Measurements from ENCODE around the gene TLCD5.

Gene TLCD5

DNA sequence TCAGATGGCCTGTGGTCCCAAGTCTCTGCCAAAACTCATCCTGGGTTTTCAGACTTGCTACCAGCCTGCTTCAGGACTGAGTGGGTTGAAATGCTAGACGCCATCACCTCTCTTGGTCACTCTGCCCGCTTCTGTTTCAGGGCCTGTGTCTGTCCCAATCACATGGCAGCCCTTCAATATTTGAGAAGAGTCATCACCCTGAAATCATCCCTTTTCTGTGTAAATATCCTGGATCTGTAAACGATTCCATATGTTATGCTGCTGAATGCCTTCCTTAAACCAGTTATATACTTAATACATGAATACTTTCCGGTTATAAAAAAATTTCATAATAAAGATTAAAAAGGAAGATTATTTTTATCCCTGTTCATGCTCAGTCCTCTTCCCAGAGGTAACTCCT is 39.8 kb upstream of the TLCD5 start:
- no peak for TF ChIP-seq CTCF (IDR thresholded peaks at IDR 0.05; ENCODE audit: low read depth, low read length)
- DNase-seq (ENCODE audit: low read depth in 2 of 2), result no peak
- H3K4me3 ChIP-seq (replicated peaks in 1 of 2; ENCODE audit: low read depth in 2 of 2, low read length in 2 of 2), result no peak overlapping the region

GRCh38 chr11:120288021-120288420 is 37.1 kb upstream of the TLCD5 start:
- DNase-seq (ENCODE audit: low read depth in 2 of 2), result no peak
- no peak overlapping the region for H3K4me3 ChIP-seq (replicated peaks in 1 of 2; ENCODE audit: low read depth in 2 of 2, low read length in 2 of 2)
- TF ChIP-seq CTCF (IDR thresholded peaks at IDR 0.05; ENCODE audit: low read depth, low read length), result no peak

- DNase-seq (ENCODE audit: low read depth in 2 of 2), result no peak
- no peak overlapping the region for H3K4me3 ChIP-seq (replicated peaks in 1 of 2; ENCODE audit: low read depth in 2 of 2, low read length in 2 of 2)
- no peak for TF ChIP-seq CTCF (IDR thresholded peaks at IDR 0.05; ENCODE audit: low read depth, low read length)
These were observed 35.7 kb upstream of the TLCD5 start for GRCh38 chr11:120289426-120289825.

DNA sequence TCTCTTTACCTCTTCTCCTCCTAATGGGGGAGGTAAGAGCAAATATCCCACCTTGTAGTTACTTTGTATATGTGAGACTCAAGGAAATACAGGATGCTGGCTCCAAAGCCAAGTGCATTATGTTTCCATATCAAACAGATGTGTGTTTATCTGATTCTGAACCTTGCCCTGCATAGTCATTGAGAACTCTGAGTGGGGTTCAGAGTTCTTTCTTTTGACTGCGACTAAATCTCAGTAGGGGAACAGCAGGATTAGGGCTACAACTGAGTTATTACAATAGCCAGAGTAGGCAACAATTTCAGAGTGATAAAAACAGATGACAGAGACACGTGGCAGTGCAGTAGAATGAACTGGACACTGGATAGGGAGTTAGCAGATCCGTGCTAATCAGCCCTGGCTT is 34.1 kb upstream of the TLCD5 start:
- DNase-seq (ENCODE audit: low read depth in 2 of 2), result no peak
- no peak overlapping the region for H3K4me3 ChIP-seq (replicated peaks in 1 of 2; ENCODE audit: low read depth in 2 of 2, low read length in 2 of 2)
- no peak for TF ChIP-seq CTCF (IDR thresholded peaks at IDR 0.05; ENCODE audit: low read depth, low read length)

GRCh38 chr11:120293038-120293800 is 31.9 kb upstream of the TLCD5 start:
- no peak for TF ChIP-seq CTCF (IDR thresholded peaks at IDR 0.05; ENCODE audit: low read depth, low read length)
- H3K4me3 ChIP-seq (replicated peaks in 1 of 2; ENCODE audit: low read depth in 2 of 2, low read length in 2 of 2), result no peak overlapping the region
- DNase-seq (ENCODE audit: low read depth in 2 of 2), result no peak

DNA sequence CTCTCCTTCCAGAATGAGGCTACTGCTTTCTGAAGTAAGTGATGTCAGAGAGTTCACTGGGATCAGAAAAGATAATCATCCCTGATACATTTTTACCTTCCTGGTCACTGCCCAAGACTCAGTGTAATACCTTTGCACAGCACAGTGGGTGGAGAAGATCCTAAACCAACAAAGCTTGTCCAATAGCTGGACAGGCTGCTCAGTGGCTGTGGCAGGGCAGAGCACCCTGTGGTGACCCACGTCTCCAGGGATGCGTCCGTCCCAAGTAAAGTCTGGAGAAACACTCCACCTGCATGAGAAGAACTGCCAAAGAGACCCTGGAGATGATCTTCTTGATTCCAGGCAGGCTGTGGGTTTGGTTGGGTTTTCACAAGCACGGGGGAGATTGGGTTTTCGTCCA is 31.0 kb upstream of the TLCD5 start:
- H3K4me3 ChIP-seq (replicated peaks in 1 of 2; ENCODE audit: low read depth in 2 of 2, low read length in 2 of 2), result no peak overlapping the region

More for the DNA sequence above, 31.0 kb upstream of the TLCD5 start:
- no peak for TF ChIP-seq CTCF (IDR thresholded peaks at IDR 0.05; ENCODE audit: low read depth, low read length)
- DNase-seq (ENCODE audit: low read depth in 2 of 2), result no peak

All from cardiac fibroblast (primary cell).